Measurements from ENCODE around the gene SEMA3F.

SEMA3F gene

DNA sequence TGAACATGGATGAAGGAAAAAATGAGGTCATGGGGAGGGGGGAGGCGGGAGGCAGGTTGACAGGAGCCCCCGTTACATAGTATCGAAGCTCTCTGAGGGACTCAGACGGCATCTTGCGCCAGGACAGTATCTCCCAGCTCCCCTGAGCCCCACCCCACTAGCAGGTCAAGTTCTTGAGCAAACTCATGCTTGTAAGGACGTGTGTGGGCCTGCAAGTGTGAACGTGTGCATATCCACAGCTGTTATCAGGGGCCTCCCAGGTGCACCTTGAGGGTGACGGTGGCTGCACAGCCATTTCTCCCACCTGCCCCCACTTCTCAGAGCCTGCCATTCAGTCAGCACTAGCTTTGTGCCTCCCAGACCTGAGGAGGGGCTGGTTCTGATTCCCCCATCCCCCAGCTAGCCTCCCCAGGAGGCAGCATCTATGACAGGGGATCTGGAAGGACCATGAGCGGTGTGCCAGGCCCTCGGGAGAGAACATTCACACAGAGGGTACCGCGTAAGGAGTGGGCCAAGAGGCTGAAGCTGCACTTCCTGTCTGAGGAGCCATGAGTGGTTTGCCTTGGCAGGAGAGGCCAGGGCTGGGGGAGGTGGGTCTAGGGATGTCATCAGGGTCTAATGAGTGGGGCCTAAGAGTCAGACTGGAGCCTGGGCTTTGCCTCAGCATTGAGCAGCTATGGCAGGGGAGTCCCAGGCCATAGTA lies 2.9 kb downstream of the SEMA3F start:
- DNase-seq, result no peak

DNA sequence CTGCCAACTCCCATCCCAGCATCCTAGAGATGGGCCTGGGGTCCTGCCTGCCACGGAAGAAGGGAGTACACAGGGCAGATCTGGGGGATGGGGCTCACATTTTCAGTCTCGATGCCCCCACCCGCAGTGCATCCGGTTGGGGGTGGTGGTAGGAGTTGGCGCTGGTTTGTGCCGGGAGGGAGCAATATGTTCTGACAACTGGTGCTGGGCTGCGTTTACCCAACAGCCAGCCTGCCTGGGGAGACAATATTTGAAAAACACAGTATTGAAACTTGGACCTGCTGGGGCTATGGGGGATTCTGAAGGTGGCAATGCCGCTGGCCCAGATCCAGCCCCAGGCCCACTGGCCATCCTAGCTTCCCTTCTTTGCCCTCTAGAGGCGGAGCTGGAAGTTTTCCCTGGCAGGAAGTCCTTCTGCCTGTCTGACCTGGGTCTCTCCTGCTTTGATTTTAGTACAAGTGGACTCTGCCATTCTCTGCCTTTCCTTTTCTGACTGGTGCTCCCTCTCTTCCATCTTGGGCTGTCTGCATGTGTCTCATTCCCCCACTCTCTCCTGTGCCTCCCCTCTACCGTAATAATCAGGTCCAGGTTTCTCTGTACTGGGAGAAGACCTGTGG lies 3.5 kb downstream of the SEMA3F start:
- no peak for DNase-seq

DNA sequence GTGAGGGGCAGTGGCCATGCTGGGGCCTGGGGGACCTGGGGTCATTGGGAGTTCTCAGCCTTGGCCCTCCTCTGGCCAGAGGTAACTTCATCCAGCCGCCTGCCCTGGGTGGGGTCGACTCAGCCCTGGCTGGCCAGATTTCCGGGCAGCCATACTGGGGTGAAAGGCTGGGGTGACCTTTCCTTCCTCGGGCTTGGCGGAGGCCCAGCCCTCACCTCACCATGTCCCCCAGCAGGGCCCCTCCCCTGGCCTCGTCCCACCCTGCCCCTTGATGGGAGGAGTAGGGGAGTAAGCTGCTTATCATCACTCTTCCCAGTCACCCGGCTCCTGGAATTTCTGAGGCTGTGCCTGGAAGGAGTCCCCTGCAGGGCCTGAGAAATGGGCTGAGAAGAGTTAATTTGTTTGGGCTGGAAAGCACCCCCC lies 5.4 kb downstream of the SEMA3F start:
- no peak for DNase-seq

DNA sequence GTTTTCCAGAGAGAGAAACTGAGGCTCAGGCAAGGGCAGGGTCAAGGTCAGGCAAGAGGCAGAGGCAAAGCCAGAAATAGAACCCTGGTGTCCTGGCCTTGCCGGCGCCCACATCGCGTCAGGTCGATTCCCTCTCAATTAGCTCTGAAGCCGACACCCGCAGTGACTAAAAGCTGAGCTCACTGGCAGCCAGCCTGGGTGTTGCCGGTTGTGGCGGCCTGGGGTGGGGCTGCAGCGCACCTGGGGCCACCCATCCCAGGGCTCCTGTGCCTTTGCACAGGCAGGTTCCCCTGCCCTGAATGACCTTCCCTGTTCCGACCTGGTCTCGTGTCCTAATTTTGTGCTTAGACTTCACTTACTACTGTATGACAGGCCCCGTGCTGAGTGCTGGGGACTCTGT lies 6.2 kb downstream of the SEMA3F start:
- DNase-seq, result no peak

DNA sequence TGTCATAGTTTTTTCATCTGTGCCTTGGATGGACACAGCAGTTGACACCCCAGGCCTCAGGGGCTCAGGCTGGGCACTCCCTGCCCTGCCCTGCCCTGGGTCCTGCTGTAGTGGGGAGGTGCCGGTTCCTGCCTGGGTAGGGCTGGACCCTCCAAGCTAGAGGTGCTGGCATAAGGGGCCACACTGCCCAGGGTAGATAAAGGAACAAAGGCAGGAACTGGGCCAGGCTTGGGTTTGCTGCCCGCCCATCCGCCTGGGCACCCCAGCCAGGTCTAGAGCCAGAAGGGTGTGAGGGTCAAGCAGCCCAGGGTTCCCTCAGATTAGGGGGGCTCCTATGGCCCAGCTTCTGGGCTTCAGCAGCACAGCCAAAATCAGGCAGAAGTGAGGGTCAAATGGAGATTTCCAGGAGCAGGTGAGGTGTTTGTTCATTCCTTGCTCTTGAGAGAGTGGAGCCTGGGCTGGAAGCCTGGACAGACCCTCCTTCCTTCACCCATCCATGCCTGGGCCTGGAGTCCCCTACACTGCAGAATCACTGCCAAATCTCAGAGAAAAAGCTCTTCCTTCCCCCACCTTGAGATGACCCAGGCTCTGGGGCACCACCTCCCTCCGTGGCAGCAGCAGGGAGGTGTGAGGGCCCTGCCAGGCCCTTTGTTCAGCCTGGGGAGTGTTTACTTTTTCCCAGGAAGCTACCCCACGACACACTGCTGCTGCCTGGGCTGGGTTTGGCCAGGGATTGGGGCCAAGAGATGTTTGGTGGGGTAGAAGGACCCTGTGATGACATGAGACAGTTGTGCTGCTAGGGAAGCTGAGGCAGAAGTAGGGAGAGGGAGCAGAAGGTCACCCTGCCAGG lies 7.1 kb downstream of the SEMA3F start:
- no peak for DNase-seq

DNA sequence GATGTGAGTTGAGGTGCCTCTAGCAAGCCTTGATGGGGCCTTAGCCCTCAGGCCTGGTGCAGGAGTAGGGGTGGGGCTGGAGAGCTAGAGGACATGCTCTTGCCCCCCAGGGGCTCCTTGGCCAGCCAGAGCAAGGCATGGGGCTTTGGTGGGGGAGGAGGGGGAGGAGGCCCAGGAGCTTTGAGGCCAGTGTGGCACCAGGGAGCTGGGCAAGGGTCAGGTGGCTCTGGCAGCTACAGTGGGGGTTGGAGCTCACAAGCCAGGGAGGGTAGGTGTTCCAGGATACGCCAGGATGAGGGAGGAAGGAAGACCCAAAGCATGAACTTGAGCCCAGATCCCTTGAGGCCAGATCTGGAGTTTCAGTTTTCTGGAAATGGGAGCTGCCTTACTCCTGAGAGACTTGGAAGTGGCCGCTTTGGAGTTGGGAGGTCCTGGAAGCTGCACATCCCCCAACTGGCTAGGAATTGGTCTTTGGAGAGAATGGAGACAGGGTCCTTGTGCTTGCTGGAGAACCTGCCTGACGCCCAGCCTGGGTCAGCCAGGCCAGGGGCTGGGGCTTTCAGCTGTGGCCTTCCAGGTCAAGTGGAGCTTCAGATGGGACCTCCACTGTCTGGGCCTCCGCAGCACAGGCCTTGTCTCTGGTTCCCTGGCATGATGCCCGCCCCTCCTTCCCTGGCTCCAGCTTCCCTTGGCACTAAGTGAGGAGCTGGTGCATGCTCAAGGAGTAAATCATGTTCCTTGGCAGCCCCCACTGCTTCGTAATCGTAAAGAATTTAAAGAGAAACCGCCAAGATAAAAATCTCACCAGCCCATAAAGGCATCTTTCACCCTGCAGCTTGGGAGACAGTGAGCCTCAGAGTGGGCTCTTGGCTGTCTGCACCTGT lies 8.7 kb downstream of the SEMA3F start:
- no peak for DNase-seq

DNA sequence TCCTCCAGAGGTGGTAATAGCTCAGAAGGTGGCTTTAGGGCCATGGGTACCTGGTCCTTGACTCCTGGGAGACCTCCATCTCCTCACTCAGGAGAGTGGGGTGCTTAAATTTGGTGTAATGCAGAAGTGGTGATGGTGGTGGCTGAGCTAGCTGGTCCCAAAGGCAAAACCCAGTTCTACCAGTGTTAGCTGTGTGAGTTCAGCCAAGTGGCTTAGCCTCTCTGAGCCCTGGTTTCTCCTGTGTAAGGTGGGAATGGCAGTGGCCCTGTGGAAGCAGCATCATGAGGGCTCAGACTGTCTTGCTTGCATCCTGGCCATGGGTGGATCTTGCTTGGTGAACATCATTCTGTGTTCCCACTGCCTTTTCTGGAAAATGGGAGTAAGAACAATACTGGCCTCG lies 9.4 kb downstream of the SEMA3F start:
- DNase-seq, result no peak

DNA sequence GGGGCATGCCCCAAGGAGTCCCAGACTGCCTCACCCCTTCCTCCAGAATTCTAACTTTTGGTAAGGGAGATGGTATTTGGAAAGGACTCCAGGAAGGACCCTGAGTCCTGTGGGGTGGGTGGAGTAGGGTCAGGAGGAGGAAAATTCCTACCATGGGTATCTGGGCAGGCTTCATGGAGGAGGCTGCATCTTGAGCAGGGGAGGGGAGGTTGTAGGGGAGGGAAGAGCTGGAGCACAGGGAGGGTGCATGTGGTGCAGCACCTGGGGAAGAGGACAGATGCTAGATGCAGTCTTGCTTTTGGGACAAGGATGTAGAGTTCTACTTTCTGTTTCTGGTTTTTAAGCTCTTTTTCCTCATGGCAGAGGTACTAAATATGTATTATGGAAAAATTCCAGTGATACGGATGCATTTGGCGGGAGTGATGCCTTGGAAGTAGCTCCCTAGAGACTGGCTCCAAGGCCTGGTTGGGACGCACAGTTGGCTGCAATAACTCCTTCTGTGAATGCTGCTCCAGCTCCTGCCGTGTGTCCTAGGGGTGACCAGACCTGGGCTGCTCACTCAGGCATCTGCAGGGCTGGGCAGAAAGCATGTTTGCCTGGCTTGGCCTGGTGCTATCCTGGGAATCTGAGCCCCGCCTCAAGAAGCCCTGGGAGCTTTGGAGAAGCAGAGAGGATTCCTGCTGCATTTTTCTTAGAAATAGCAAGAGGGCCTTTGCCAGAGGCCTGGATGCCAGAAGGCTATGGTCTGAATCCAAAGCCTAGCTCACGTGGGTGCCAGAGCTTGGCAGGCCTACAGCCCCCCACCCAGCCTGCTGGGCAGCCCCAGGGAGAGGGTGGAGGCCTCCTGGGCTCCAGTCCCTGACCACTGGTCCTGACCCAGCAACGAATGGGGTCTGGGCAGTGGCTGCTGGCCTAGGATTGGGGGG lies 10.1 kb downstream of the SEMA3F start:
- DNase-seq, result no peak

DNA sequence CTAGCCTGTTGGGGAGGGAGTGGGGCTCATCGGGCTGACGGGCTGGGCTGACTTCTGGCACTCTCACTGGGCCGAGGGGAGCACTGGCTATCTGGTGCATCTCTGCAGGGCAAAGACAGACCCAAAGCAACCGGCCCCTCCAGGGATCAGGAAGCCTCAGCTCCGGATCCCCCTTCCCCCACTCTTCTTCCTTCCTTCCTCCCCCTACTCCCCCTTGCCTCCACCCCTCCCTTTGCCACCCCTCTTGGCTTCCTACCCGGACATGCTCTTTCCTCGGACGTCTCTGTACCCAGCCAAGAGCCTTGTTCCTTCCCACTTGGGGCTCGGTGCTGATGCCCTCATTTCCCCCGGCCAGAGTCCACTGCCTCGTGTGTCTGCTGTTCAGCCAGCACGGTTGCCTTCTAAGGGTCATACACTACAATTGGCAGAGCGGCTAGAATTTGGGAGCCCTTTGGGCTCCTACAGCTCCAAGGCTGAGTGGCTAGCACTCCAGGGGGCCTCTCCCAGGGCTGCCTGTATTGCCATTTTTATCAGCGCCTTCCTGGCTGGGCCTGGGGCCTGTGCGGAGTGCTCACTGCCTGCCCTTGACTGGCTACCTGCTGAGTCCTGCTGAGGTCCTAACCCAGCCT lies 10.9 kb downstream of the SEMA3F start:
- no peak for DNase-seq

DNA sequence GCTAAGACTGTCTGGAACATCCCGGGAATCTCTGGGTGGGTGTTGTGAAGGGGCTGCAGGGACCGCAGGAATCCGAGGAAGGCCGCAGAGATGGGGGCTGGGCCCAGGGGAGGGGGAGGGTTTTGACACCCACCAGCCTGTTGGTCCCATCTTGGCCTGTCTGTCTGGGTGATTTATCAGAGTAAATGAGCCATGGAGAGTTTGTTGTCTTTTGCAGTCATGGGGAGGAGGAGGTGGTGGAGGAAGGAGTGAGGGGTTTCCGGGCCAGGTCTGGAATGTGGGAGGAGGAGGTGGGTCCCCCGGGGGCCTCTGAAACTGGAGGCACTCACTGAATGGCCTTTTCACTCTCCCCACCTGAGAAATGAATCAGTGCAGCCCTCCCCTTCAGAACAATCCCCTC lies 11.5 kb downstream of the SEMA3F start:
- DNase-seq, result no peak

DNA sequence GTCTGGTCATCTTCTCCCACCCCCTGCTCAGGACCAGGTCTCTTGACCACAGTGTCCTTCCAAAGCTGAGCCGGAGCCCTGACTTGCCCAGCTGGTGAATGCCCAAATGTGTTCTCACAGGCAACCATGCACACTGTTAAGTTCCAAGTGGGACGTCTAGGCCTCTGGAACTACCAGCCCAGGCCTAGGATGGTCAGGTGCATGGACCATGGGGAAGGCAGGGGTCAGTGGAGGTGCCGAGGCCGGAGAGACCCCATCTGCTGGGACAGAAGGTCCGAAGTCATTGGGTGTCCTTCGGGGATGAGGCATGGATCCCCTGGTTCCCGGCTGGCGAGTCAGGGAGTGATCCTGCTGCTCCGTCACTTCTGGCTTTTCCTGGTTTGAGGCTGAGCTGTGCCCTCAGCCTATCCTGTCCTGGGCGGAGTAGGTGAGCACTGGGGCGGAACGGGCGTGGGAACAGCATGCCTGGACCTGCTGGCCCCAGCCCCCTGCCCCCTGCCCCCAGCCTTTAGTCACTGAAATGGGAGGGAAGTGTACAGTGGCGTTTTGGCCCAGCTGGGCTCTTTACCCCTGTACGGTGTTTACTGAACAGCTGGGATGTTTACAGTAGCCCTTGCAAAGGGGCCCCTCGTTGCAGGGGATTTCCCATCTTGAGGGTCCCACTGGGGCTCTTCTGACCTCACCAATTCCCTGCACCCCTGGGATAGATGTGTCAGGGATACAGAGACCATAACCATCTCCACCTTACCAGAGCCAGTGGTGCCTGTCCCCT lies 12.1 kb downstream of the SEMA3F start:
- no peak for DNase-seq

DNA sequence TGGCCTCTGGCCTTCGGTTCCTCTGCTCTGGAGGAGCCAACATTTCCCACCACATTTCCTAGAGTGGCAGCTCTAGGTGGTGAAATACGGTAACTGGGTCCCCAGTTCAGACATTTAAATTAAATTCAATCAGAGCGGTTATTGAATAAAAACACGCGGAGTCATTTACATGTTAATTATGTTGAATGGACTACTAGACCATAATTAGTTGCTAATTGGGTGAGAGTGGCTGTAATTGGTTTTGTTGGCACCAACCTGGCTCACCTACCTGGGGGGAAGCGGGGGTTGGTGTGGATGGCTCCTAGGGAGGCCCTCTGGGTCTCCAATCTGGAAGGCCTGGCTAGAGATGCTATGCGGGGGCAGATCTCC lies 12.7 kb downstream of the SEMA3F start:
- DNase-seq, result no peak

DNA sequence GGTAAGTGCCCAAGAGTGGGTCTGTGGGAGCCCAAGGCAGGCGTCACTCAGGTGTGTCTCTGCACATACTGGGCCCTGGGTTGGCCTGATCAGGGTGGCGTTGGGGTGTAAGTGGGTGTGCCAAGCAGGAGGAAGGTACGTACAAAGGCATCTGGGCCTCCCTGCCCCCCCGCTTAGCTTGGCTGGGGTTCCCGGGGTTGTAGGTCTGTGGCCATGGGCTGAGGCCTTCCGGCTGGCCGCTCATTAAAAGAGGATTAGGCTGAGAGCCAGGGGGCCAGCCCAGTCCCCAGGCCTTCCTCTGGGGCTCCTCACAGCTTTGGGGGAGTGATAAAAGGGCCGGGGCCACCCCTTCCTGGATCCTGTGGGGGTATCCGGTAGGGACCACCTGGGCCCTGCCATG lies 13.3 kb downstream of the SEMA3F start:
- no peak for DNase-seq

DNA sequence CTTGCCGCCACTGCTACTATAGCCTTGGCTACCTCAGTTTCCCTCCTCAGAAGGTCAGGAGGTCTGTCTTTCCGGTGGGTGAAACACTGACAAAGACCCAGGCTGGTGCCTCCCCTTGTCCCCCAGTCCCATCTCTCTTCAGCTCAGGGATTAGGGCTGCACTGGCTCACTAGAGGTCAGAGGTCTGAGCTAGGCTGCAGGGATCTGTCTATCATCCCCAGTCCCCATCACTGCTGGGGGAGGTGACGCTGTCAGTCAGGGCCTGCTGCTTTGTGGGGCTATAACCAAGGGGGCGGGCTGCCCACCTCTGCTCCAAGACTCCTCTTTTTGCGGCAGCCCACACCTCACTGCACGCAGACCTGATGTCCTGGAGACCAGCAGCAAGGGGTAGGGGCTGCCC lies 13.7 kb downstream of the SEMA3F start:
- no peak for DNase-seq

DNA sequence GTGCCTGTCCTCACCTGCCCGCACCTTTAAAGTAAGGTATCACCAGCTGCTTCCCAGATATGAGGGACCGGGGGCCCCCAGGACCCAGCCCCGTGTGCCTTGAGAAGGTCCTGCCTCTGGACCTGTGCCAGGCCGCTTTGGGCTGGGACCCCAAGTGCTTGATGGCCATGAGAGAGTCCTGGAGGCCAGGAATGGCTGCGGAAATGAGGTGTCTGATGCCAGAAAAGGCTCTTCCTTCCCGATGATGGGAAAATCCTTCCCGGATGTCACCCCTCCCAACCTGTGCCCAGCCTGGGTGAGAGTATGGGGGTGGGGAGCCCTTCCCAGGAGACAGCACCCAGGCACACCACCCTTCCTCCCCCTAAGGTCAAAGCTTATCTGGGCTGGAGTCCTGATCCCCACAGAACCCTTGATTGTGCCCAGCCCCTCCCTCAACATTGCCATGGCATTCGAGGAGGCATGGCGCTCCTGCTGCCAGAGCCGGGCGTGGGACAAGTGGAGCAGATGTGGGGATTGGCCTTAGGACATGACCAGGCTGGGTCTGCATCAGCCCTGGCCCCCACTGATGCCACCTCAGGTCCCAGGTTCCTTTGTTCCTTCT lies 14.2 kb downstream of the SEMA3F start:
- DNase-seq, result no peak

DNA sequence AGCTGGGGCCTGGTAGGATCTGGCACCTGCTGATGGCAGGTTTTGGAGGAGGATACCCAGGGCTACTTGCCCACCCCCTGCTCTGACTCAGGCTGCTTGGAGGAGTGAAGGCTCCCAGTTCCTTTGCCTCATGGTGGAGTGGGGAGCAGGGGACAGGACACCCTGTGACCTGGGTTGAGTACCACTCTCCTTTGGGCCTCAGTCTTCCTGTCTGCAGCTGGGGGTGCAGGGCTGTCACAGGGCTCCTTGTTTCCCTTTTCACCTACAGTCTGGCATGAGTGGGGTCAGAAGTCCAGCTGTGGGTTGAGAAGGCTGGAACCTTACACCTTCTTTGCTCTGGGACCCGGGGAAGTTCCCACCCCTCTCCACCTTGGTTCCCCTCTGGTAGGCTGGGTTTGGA lies 14.7 kb downstream of the SEMA3F start:
- no peak for DNase-seq

DNA sequence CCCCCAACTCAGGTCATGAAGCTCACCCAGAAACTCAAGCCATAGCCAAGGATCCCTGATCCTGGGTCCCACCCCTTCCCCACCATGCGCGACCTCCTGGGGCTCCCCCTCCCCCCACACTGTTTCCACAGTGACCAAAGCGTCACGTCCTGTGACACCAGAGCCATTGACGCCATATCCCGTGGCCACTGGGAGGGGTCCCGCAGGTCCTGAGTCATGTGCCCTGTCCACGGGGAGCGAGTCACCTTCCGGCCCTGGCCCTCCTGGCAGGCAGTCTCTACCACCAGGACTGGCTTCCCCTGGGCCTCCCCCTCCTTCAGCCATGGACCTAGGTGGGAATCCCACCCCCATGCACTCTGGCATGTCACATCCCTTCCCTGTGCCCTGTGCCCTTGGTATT lies 15.6 kb downstream of the SEMA3F start:
- DNase-seq, result no peak

DNA sequence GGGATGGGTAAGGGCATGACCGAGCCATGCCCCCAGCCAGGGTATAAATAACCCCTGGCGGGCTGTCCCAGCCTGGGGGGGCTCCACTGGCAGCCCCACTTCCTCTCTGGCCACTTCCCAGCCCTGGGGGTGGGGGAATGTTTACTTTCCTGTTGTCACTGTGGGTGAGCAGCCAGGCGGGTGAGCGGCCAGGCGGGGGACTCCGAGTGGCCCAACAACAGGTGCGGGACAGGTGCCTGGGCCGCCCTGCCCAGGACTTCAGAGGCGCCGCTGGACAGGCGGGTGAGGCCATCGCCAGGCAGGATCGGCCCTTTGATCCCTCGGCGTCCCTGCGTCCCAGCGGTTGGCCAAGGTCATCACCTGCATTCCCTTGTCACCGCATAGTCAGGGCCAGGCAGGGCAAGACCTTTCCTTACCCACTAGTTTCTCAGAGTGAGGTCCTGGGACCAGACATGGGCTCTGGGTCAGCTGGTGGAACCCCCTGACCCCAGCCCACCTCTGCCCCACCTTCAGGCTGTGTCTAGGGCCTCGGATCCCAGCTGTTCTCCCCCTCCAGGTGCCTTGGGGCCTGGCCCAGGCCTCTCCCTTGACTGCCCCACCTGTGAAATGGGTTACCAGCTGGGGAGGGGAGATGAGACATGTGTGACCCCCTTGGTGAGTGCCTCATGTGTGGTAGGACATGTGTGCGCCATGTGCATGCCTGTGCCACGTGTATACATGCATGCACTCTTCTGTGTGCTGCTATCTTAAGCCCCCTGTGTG lies 16.6 kb downstream of the SEMA3F start:
- no peak for DNase-seq

DNA sequence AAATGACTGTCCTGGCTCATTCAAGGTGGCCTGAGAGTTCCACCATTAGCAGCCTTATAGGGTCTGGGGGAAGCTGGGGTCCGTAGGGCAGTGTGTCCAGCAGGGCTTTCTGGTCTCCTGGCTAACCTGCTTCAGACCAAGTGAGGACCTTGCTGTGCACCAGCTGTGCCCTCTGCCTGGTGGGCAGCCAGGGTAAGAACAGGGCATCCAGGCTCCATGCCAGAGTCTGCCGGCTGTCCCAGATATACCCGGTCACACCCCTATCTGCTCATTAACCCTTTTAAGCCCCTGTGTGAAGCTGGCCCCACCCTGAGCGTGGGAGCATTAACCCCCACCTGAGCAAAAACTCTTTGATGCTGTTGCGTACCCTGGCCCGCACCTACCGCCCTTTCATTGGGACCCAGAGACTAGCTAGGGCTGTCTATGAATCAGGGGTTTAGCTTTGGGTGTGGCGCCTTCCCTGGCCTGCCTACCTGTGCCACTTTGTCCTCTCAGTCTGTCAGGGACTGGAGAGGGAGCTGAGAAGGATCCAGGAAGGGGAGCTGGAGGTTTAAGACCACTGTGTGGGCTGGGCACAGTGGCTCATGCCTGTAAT lies 17.6 kb downstream of the SEMA3F start:
- no peak for DNase-seq
